Neural cell (in vitro differentiated cells): Measurements from ENCODE around the gene FHIT. TPM values are rescaled to one million over a fixed set of nuclear protein-coding genes. Genes with fewer than 3 reads are reported as not detected.

Experiments
- H2AFZ ChIP-seq: fragments of 200-600, 300-800 bp; sonication (generic), shearing (Covaris generic); 2 replicates; pipeline ENCODE4 v1.6.0; 2014; ENCODE audit warnings: low read depth, mild to moderate bottlenecking, antibody characterized with exemption, low read length, moderate library complexity
- H3F3A ChIP-seq: fragments of 200-600 bp; shearing (Covaris generic); 2 replicates; pipeline ENCODE4 v1.6.1; 2016; ENCODE audit warnings: mild to moderate bottlenecking, moderate library complexity, mixed read lengths, antibody characterized with exemption, low read length; ENCODE audit not compliant: insufficient read depth, poor library complexity, severe bottlenecking
- H3K27ac ChIP-seq: fragments of 200-600, 300-800 bp; sonication (generic), shearing (Covaris generic); 2 replicates; pipeline ENCODE4 v1.5.1; 2014; ENCODE audit warnings: mild to moderate bottlenecking, low read length, moderate library complexity
- H3K27me3 ChIP-seq: fragments of 300-800, 200-600 bp; sonication (generic), shearing (Covaris generic); 2 replicates; pipeline ENCODE4 v1.6.0; 2014; ENCODE audit warnings: mild to moderate bottlenecking, low read depth, low read length, moderate library complexity; ENCODE audit not compliant: insufficient read depth
- H3K36me3 ChIP-seq: fragments of 300-800, 200-600 bp; sonication (generic), shearing (Covaris generic); 2 replicates; pipeline ENCODE4 v1.5.1; 2014; ENCODE audit warnings: mild to moderate bottlenecking, antibody characterized with exemption, low read length, moderate library complexity; ENCODE audit not compliant: insufficient read depth
- H3K4me2 ChIP-seq: fragments of 300-800, 200-600 bp; sonication (generic), shearing (Covaris generic); 2 replicates; pipeline ENCODE4 v1.6.0; 2014; ENCODE audit warnings: mild to moderate bottlenecking, low read length
- H3K4me3 ChIP-seq: fragments of 300-800, 200-600 bp; sonication (generic), shearing (Covaris generic); 2 replicates; pipeline ENCODE4 v1.5.1; 2014; ENCODE audit warnings: mild to moderate bottlenecking, low read length, moderate library complexity
- H3K79me2 ChIP-seq: fragments of 200-600 bp; shearing (Covaris generic); replicated peaks from 2 replicates; pipeline ENCODE4 v1.6.0; 2014; ENCODE audit warnings: mild to moderate bottlenecking, low read length, moderate library complexity; ENCODE audit not compliant: insufficient read depth
- H3K9ac ChIP-seq: fragments of 300-800, 200-600 bp; sonication (generic), shearing (Covaris generic); 2 replicates; pipeline ENCODE4 v1.6.1; 2016; ENCODE audit warnings: mild to moderate bottlenecking, low read length, mixed read lengths
- H3K9me2 ChIP-seq: fragments of 200-600 bp; shearing (Covaris generic); 2 replicates; pipeline ENCODE4 v1.6.1; 2016; ENCODE audit warnings: mild to moderate bottlenecking, low read length, mixed read lengths; ENCODE audit not compliant: insufficient read depth
- H3K9me3 ChIP-seq: fragments of 200-600, 300-800 bp; sonication (generic), shearing (Covaris generic); 2 replicates; pipeline ENCODE4 v1.6.1; 2016; ENCODE audit warnings: mild to moderate bottlenecking, mixed run types, low read length, moderate library complexity, mixed read lengths
- H4K20me1 ChIP-seq: fragments of 200-600 bp; shearing (Covaris generic); 2 replicates; pipeline ENCODE4 v1.6.1; 2016; ENCODE audit warnings: mild to moderate bottlenecking, mixed run types; ENCODE audit not compliant: insufficient read depth
- EP300 ChIP-seq: fragments of 450-650 bp; conservative IDR thresholded peaks from 2 replicates; pipeline ENCODE4 v1.6.1; 2014; ENCODE audit warnings: antibody characterized with exemption, mild to moderate bottlenecking, moderate library complexity; ENCODE audit not compliant: poor library complexity, severe bottlenecking
- EZH2 ChIP-seq: fragments of 200-600, 300-800 bp; shearing (Covaris generic), sonication (generic); IDR thresholded peaks from 2 replicates; pipeline ENCODE4 v1.6.1; 2014; ENCODE audit warnings: antibody characterized with exemption, low read length, borderline replicate concordance, mild to moderate bottlenecking; ENCODE audit not compliant: insufficient read depth, poor library complexity, severe bottlenecking
- MXI1 ChIP-seq: fragments of 450-650 bp; conservative IDR thresholded peaks from 2 replicates; pipeline ENCODE4 v1.6.1; 2014; ENCODE audit warnings: antibody characterized with exemption, mild to moderate bottlenecking; ENCODE audit not compliant: poor library complexity, severe bottlenecking
- POLR2AphosphoS5 ChIP-seq: IDR thresholded peaks from 2 replicates; pipeline ENCODE4 v1.6.1; 2012
- RAD21 ChIP-seq: fragments of 450-650 bp; conservative IDR thresholded peaks from 2 replicates; pipeline ENCODE4 v1.6.1; 2014; ENCODE audit warnings: antibody characterized with exemption, mild to moderate bottlenecking, moderate library complexity
- SMC3 ChIP-seq: fragments of 450-650 bp; conservative IDR thresholded peaks from 2 replicates; pipeline ENCODE4 v1.6.1; 2014; ENCODE audit warnings: antibody characterized with exemption, mild to moderate bottlenecking, moderate library complexity; ENCODE audit not compliant: poor library complexity
- TAF1 ChIP-seq: IDR thresholded peaks from 2 replicates; pipeline ENCODE4 v1.6.1; 2012; ENCODE audit warnings: low read depth
- polyA plus RNA-seq: library from polyadenylated mRNA; depleted of rRNA; stranded (reverse); fragments of >200 nt; gene quantifications from 2 replicates; pipeline ENCODE4 v1.2.3, GENCODE V29; 2014
- TF ChIP-seq, protein P1 (sequence below): IDR thresholded peaks from 2 replicates; pipeline ENCODE4 v1.6.1; 2012; ENCODE audit warnings: borderline replicate concordance
- TF ChIP-seq, protein P2 (sequence below): fragments of 450-650 bp; IDR thresholded peaks from 2 replicates; pipeline ENCODE4 v1.5.1; 2014; ENCODE audit warnings: antibody characterized with exemption, mild to moderate bottlenecking, moderate library complexity; ENCODE audit not compliant: poor library complexity, severe bottlenecking

The FHIT gene
- polyA plus RNA-seq, 1 donor from 2014 or later = not detected

DNA sequence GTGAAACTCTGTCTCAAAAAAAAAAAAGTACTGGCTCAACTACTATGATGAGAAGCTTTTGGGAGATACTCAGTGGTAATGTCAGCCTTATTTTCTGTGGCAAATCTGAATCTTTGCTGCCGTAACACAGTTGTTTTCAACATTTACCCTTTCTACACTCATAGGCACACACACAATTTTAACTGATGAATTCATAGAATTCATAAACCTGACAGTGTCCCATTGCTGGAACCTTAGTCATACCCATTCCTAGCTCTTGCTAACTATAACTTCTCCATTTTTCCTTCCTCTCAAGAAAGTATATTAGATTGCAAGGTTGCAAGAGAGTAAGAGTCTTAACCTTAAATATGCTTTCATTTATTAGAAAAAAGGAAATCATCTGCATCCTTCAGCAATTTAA lies 496.6 kb downstream of the FHIT start:
- Histone ChIP-seq H3K27ac (no peak overlapping the region), H3K9ac (no peak overlapping the region), H3K4me3 (no peak overlapping the region), H3K9me2 (no peaks in the 10 kb centered on the region), H3K9me3 (no peaks in the 10 kb centered on the region), H3F3A (no peaks in the 10 kb centered on the region), H2AFZ (no peak overlapping the region), H3K4me2 (no peak overlapping the region), H4K20me1 (no peaks in the 10 kb centered on the region), H3K36me3 (no peaks in the 10 kb centered on the region), H3K27me3 (no peaks in the 10 kb centered on the region), H3K79me2 (no peaks in the 10 kb centered on the region)
- TF ChIP-seq TAF1 (no peak), POLR2AphosphoS5 (no peak), EZH2 (no peak), SMC3 (no peak), MXI1 (no peak), EP300 (no peak), RAD21 (no peak)
- TF ChIP-seq, protein P1, sequence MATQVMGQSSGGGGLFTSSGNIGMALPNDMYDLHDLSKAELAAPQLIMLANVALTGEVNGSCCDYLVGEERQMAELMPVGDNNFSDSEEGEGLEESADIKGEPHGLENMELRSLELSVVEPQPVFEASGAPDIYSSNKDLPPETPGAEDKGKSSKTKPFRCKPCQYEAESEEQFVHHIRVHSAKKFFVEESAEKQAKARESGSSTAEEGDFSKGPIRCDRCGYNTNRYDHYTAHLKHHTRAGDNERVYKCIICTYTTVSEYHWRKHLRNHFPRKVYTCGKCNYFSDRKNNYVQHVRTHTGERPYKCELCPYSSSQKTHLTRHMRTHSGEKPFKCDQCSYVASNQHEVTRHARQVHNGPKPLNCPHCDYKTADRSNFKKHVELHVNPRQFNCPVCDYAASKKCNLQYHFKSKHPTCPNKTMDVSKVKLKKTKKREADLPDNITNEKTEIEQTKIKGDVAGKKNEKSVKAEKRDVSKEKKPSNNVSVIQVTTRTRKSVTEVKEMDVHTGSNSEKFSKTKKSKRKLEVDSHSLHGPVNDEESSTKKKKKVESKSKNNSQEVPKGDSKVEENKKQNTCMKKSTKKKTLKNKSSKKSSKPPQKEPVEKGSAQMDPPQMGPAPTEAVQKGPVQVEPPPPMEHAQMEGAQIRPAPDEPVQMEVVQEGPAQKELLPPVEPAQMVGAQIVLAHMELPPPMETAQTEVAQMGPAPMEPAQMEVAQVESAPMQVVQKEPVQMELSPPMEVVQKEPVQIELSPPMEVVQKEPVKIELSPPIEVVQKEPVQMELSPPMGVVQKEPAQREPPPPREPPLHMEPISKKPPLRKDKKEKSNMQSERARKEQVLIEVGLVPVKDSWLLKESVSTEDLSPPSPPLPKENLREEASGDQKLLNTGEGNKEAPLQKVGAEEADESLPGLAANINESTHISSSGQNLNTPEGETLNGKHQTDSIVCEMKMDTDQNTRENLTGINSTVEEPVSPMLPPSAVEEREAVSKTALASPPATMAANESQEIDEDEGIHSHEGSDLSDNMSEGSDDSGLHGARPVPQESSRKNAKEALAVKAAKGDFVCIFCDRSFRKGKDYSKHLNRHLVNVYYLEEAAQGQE = no peak
- TF ChIP-seq, protein P2, sequence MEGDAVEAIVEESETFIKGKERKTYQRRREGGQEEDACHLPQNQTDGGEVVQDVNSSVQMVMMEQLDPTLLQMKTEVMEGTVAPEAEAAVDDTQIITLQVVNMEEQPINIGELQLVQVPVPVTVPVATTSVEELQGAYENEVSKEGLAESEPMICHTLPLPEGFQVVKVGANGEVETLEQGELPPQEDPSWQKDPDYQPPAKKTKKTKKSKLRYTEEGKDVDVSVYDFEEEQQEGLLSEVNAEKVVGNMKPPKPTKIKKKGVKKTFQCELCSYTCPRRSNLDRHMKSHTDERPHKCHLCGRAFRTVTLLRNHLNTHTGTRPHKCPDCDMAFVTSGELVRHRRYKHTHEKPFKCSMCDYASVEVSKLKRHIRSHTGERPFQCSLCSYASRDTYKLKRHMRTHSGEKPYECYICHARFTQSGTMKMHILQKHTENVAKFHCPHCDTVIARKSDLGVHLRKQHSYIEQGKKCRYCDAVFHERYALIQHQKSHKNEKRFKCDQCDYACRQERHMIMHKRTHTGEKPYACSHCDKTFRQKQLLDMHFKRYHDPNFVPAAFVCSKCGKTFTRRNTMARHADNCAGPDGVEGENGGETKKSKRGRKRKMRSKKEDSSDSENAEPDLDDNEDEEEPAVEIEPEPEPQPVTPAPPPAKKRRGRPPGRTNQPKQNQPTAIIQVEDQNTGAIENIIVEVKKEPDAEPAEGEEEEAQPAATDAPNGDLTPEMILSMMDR = no peak

DNA sequence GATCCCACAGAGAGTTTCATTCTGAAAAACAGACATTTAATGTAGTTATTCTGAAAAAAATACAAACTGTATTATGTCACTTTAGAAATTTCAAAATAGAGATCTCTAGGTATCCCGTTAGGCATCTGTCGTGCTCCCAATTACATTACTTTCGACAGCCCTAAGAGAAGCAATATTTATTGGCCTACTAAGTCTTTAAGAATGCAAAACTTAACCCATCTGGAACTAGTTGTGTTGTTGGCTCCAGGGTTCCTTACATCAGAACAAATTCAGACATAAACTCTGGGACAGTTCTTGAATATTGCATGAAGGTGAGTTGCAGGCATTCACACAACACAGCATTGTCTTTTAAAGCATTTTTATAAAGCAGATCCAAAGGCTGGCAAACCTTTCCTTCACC lies 498.4 kb downstream of the FHIT start:
- H3K9me3 ChIP-seq = no peaks in the 10 kb centered on the region
- no peaks in the 10 kb centered on the region for H4K20me1 ChIP-seq
- H2AFZ ChIP-seq = no peak overlapping the region
- H3K9ac ChIP-seq = no peak overlapping the region
- H3K9me2 ChIP-seq = no peaks in the 10 kb centered on the region
- H3K27me3 ChIP-seq = no peaks in the 10 kb centered on the region
- H3F3A ChIP-seq = no peaks in the 10 kb centered on the region
- H3K79me2 ChIP-seq = no peaks in the 10 kb centered on the region
- no peak overlapping the region for H3K4me3 ChIP-seq
- no peaks in the 10 kb centered on the region for H3K36me3 ChIP-seq
- H3K4me2 ChIP-seq = no peak overlapping the region
- H3K27ac ChIP-seq = no peak overlapping the region
- no peak for TF ChIP-seq RAD21
- no peak for TF ChIP-seq EP300
- no peak for TF ChIP-seq MXI1
- TF ChIP-seq, protein P1 = no peak
- TF ChIP-seq, protein P2 = no peak
- no peak for TF ChIP-seq TAF1
- TF ChIP-seq SMC3 = no peak
- TF ChIP-seq EZH2 = no peak
- TF ChIP-seq POLR2AphosphoS5 = no peak
